ENCODE results near the gene CLSTN2.

GRCh38 chr3:140244893-140245292, 309.9 kb downstream of the CLSTN2 start:
- TF ChIP-seq CTCF (IDR thresholded peaks at IDR 0.05; ENCODE audit: low read depth, low read length, poor library complexity, severe bottlenecking), result no peak
- no peak for TF ChIP-seq EZH2phosphoT487 (IDR thresholded peaks at IDR 0.05; ENCODE audit: borderline replicate concordance, low read length)

All from DOHH2 (cell line).